HepG2 (cell line): Measurements from ENCODE around the gene TM4SF5. TPM values are rescaled to one million over a fixed set of nuclear protein-coding genes. Genes with fewer than 3 reads are reported as not detected.

Source experiments
- GATAD1 ChIP-seq: IDR thresholded peaks from 2 replicates; pipeline ENCODE4 v1.6.1; 2016; ENCODE audit warnings: missing genetic modification reagents, missing compliant biosample characterization
- HCFC1 ChIP-seq: fragments of 150-350 bp; IDR thresholded peaks from 2 replicates; pipeline ENCODE4 v1.6.1; 2014; ENCODE audit warnings: low read depth, low read length
- HHEX ChIP-seq: IDR thresholded peaks from 2 replicates; pipeline ENCODE4 v1.6.1; 2016; ENCODE audit warnings: control low read depth
- HNF1A ChIP-seq, 2 experiments: sonication (generic) in 1 of 2; formaldehyde crosslinking in 1 of 2; IDR thresholded peaks; 2 replicates each; pipeline versions ENCODE4 v1.4.0 to v1.6.1; 2016 to 2020; ENCODE audit warnings: borderline replicate concordance in 1 of 2, low read depth in 1 of 2, mild to moderate bottlenecking in 1 of 2, missing genetic modification reagents in 1 of 2
- ISX ChIP-seq: sonication (generic); formaldehyde crosslinking; conservative IDR thresholded peaks from 2 replicates; pipeline ENCODE4 v1.5.0; 2020; ENCODE audit warnings: missing genetic modification reagents
- NR1H2 ChIP-seq: sonication (generic); formaldehyde crosslinking; IDR thresholded peaks from 2 replicates; pipeline ENCODE4 v1.8.1; 2022; ENCODE audit warnings: low read depth, missing genetic modification reagents, borderline replicate concordance
- PLRG1 ChIP-seq: fragments of 450-650 bp; conservative IDR thresholded peaks from 2 replicates; pipeline ENCODE4 v1.6.1; 2016
- SNAI1 ChIP-seq: sonication (generic); formaldehyde crosslinking; IDR thresholded peaks from 2 replicates; pipeline ENCODE4 v1.5.0; 2020; ENCODE audit warnings: mild to moderate bottlenecking, missing genetic modification reagents, borderline replicate concordance
- SP4 ChIP-seq: sonication (generic); formaldehyde crosslinking; IDR thresholded peaks from 2 replicates; pipeline ENCODE4 v1.8.1; 2023; ENCODE audit warnings: mild to moderate bottlenecking, missing genetic modification reagents
- STAG1 ChIP-seq: sonication (generic); formaldehyde crosslinking; IDR thresholded peaks from 2 replicates; pipeline ENCODE4 v1.4.0; 2020; ENCODE audit warnings: missing genetic modification reagents
- TCF12 ChIP-seq, 2 experiments: fragments of 450-650 bp in 1 of 2; sonication (generic) in 1 of 2; formaldehyde crosslinking in 1 of 2; IDR thresholded peaks; 2 replicates each; pipeline versions ENCODE4 v1.6.1 to v1.8.0; 2017 to 2022; ENCODE audit warnings: antibody characterized with exemption in 1 of 2, mild to moderate bottlenecking in 1 of 2, missing genetic modification reagents in 1 of 2, moderate library complexity in 1 of 2
- ZBTB3 ChIP-seq: sonication (generic); formaldehyde crosslinking; IDR thresholded peaks from 2 replicates; pipeline ENCODE4 v1.4.0; 2020; ENCODE audit warnings: low read depth, mild to moderate bottlenecking, moderate library complexity, missing genetic modification reagents, borderline replicate concordance
- ZFP82 ChIP-seq: sonication (generic); formaldehyde crosslinking; IDR thresholded peaks from 2 replicates; pipeline ENCODE4 v1.5.1; 2020; ENCODE audit warnings: mild to moderate bottlenecking, missing genetic modification reagents, borderline replicate concordance
- ZNF121 ChIP-seq: sonication (generic); formaldehyde crosslinking; IDR thresholded peaks from 2 replicates; pipeline ENCODE4 v1.5.0; 2020; ENCODE audit warnings: mild to moderate bottlenecking, missing genetic modification reagents
- ZNF205 ChIP-seq: IDR thresholded peaks from 2 replicates; pipeline ENCODE4 v1.6.1; 2018; ENCODE audit warnings: missing biosample characterization, missing genetic modification reagents
- ZNF546 ChIP-seq: sonication (generic); formaldehyde crosslinking; conservative IDR thresholded peaks from 2 replicates; pipeline ENCODE4 v1.8.1; 2023; ENCODE audit warnings: mild to moderate bottlenecking, missing genetic modification reagents
- ZNF674 ChIP-seq: sonication (generic); formaldehyde crosslinking; IDR thresholded peaks from 2 replicates; pipeline ENCODE4 v1.5.0; 2020; ENCODE audit warnings: low read depth, mild to moderate bottlenecking, missing genetic modification reagents
- ZNF879 ChIP-seq: sonication (generic); formaldehyde crosslinking; IDR thresholded peaks from 2 replicates; pipeline ENCODE4 v1.8.1; 2023; ENCODE audit warnings: missing genetic modification reagents
- polyA plus RNA-seq, 8 experiments: library from polyadenylated mRNA; depleted of rRNA in 3 of 8; stranded (reverse) in 7 of 8; unstranded in 1 of 8; fragments of >200 nt; fragmentation: Illumina TruSeq in 4 of 8; extraction: Trizol in 4 of 8; gene quantifications; 2 replicates each; pipeline versions ENCODE4 v1.2.1 to v1.2.3, GENCODE V29; 2011 to 2016; ENCODE audit warnings: low read depth in 4 of 8, missing spikeins in 1 of 8, mixed read lengths in 1 of 8; ENCODE audit not compliant: insufficient read depth in 1 of 8
- total RNA-seq, 5 experiments: library from RNA; depleted of rRNA; stranded (reverse); fragments of >200 nt; fragmentation: Illumina TruSeq; extraction: Trizol; gene quantifications; 2 replicates each; pipeline ENCODE4 v1.2.3, GENCODE V29; 2016; ENCODE audit warnings: low read depth in 1 of 5

The TM4SF5 gene
- total and polyA plus RNA-seq, 2 of the 13 experiments (the other 11 are each of a cell fraction or from before 2014, with no cell fraction given), result 30.1 to 126 TPM

DNA sequence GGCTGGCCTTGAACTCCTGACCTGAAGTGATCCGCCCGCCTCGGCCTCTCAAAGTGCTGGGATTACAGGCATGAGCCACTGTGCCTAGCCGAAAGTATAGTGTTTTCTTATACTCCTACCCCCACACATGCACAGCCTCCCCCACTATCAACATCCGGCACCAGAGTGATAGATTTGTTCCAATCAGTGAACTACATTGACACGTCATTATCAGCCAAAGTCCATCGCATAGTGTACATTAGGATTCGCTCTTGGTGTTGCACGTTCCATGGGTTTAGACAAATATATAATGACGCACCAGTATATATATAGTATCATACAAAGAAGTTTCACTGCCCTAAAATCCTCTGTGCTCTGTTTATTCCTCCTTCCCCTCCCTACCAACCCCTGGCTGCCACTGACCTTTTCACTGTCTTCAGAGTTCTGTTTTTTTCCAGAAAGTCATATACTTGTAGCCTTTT, 11.9 kb upstream of the TM4SF5 start (continued):
- peak; percentile 85; the same call in 1 of the 2 replicates for TF ChIP-seq ZNF205
- peak; percentile 45; the same call in 1 of the 2 replicates for TF ChIP-seq GATAD1
- 0 out of 2 replicates have a peak, but pooled peaks have one; percentile 17 for TF ChIP-seq ZFP82
- 0 out of 2 replicates have a peak, but pooled peaks have one; percentile 29 for TF ChIP-seq SP4
- TF ChIP-seq ZNF879 (CRISPR knock-in tag), result no peak
- peak; percentile 88; the same call in 1 of the 2 replicates for TF ChIP-seq ZBTB3 (CRISPR knock-in tag)
- peak; percentile 67 for TF ChIP-seq HHEX (CRISPR knock-in tag)
- no peak for TF ChIP-seq ZNF674
- no peak for TF ChIP-seq ZNF546 (CRISPR knock-in tag)
- no peak for TF ChIP-seq SNAI1 (CRISPR knock-in tag)
- TF ChIP-seq ISX (CRISPR knock-in tag), result no peak
- no peak; the same call in 1 of the 2 replicates for TF ChIP-seq STAG1 (CRISPR knock-in tag)
- no peak for TF ChIP-seq PLRG1
- no peak; the same call in 1 of the 2 replicates for TF ChIP-seq HCFC1
- no peak for TF ChIP-seq ZNF121 (CRISPR knock-in tag)
- TF ChIP-seq HNF1A (IDR thresholded peaks at IDR 0.05; ENCODE audit: low read depth), result peak; percentile 49; the same call in 1 of the 2 replicates
- TF ChIP-seq HNF1A (CRISPR knock-in tag; IDR thresholded peaks at IDR 0.05; ENCODE audit: borderline replicate concordance), result peak; percentile 76; the same call in 1 of the 2 replicates
- TF ChIP-seq NR1H2 (CRISPR knock-in tag), result no peak
- no peak for TF ChIP-seq TCF12 (IDR thresholded peaks at IDR 0.05)
- TF ChIP-seq TCF12 (CRISPR knock-in tag; IDR thresholded peaks at IDR 0.05), result 0 out of 2 replicates have a peak, but pooled peaks have one; percentile 64
